Spinal cord (tissue), 10 donors: ENCODE results near the gene RGS9. TPM values are rescaled to one million over a fixed set of nuclear protein-coding genes. Genes with fewer than 3 reads are reported as not detected.

Experiments
- DNase-seq, 6 donors: peaks; one replicate each; pipeline versions ENCODE4 v3.0.0 to v3.0.0-alpha.2; 2013 to 2015; ENCODE audit warnings: low spot score in 6 of 6, low read depth in 4 of 6
- H3K27ac ChIP-seq: one replicate; pipeline ENCODE4 v1.5.1; 2013; ENCODE audit warnings: low read depth, low read length, control low read depth
- H3K27me3 ChIP-seq: one replicate; pipeline ENCODE4 v1.6.1; 2013; ENCODE audit warnings: low read length; ENCODE audit not compliant: control insufficient read depth, insufficient read depth
- H3K36me3 ChIP-seq: one replicate; pipeline ENCODE4 v1.6.1; 2013; ENCODE audit warnings: low read length; ENCODE audit not compliant: control insufficient read depth, insufficient read depth
- H3K4me1 ChIP-seq: one replicate; pipeline ENCODE4 v1.6.1; 2013; ENCODE audit warnings: low read length; ENCODE audit not compliant: control insufficient read depth, insufficient read depth
- H3K4me3 ChIP-seq: one replicate; pipeline ENCODE4 v1.5.1; 2013; ENCODE audit warnings: low read depth, low read length, control low read depth
- H3K9me3 ChIP-seq: one replicate; pipeline ENCODE4 v1.6.1; 2013; ENCODE audit warnings: low read length; ENCODE audit not compliant: control insufficient read depth, insufficient read depth
- WGBS: methylation state at CpG from one replicate; pipeline ENCODE4 v1.1.5; 2013; ENCODE audit warnings: missing lambda C conversion rate; ENCODE audit not compliant: insufficient coverage; 5-methylcytosine and 5-hydroxymethylcytosine counted together
- polyA plus RNA-seq, 2 donors: library from polyadenylated mRNA; unstranded; fragments of 120-200 nt; gene quantifications; one replicate each; pipeline ENCODE4 v1.2.1, GENCODE V29; 2013; ENCODE audit not compliant: insufficient read length in 2 of 2
- total RNA-seq, 2 donors: library from RNA; depleted of rRNA in 1 of 2; stranded (reverse); fragments of 120-200 nt in 1 of 2; fragments of >200 nt in 1 of 2; gene quantifications; one replicate each; pipeline versions ENCODE4 v1.2.3 to v1.2.4, GENCODE V29; 2013 to 2014
- donor health status: healthy.

RGS9 gene
- total and polyA plus RNA-seq, 4 donors, result 19.1 to 42.4 (median 37.2) TPM

DNA sequence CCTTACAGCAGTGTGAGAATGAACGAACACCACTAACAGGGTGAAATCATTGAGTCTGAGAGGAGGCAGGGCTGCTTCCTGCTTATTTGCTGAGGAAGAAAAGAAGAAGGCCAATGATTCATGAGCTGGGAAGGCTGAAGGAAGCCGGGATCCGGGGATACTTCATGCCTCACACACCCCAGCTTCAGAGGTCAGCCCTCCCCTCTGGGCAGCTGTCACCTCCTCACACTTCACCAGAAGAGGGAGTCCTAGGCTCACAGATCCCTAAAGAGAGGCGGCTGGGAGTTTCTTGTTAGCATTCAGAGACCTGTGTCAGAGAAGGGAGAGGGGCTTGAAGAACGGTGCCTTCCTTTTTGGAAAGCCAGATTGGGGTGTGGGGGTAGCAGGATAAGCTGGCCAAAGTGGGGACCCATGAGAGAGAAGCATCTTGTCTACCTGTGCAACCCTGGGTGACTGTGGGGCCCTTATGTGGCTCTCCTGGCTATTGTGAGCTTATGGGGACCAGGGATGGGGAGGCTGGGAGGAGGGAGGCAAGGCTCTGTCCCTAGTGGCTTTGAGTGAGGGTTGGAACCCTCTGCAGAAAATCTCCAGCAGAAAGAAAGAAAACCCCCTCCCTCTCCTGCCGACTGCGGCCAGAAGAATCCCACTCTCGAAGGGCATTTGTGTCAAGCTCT, 94.6 kb downstream of the RGS9 start:
- Histone ChIP-seq H3K4me1 (peaks cover 23% of the 10 kb centered on the region), H3K27ac (peak overlapping the region; percentile 11), H3K9me3 (no peaks in the 10 kb centered on the region), H3K4me3 (no peak overlapping the region), H3K36me3 (no peaks in the 10 kb centered on the region), H3K27me3 (no peaks in the 10 kb centered on the region)
- WGBS, result 59% methylated on average over 5 of the region's 8 CpGs
- DNase-seq, result peak in 3 of 6 donors; percentile 61 to 93 (median 90)

GRCh38 chr17:65235284-65235683, 98.1 kb downstream of the RGS9 start:
- Histone ChIP-seq H3K9me3 (no peaks in the 10 kb centered on the region), H3K4me1 (peaks cover 17% of the 10 kb centered on the region), H3K4me3 (no peak overlapping the region), H3K27ac (no peak overlapping the region), H3K27me3 (no peaks in the 10 kb centered on the region), H3K36me3 (no peaks in the 10 kb centered on the region)
- 100% methylated on average over 1 of the region's 2 CpGs for WGBS
- DNase-seq, result no peak

- H3K27me3 ChIP-seq, result no peaks in the 10 kb centered on the region
- no peaks in the 10 kb centered on the region for H3K9me3 ChIP-seq
- DNase-seq, result no peak
- H3K27ac ChIP-seq, result no peak overlapping the region
- no peaks in the 10 kb centered on the region for H3K36me3 ChIP-seq
- WGBS, result no CpG with 5 or more reads among the region's 1 CpG
- H3K4me3 ChIP-seq, result no peak overlapping the region
- H3K4me1 ChIP-seq, result peaks cover 17% of the 10 kb centered on the region
Observed at GRCh38 chr17:65236321-65236720, 99.2 kb downstream of the RGS9 start.

DNA sequence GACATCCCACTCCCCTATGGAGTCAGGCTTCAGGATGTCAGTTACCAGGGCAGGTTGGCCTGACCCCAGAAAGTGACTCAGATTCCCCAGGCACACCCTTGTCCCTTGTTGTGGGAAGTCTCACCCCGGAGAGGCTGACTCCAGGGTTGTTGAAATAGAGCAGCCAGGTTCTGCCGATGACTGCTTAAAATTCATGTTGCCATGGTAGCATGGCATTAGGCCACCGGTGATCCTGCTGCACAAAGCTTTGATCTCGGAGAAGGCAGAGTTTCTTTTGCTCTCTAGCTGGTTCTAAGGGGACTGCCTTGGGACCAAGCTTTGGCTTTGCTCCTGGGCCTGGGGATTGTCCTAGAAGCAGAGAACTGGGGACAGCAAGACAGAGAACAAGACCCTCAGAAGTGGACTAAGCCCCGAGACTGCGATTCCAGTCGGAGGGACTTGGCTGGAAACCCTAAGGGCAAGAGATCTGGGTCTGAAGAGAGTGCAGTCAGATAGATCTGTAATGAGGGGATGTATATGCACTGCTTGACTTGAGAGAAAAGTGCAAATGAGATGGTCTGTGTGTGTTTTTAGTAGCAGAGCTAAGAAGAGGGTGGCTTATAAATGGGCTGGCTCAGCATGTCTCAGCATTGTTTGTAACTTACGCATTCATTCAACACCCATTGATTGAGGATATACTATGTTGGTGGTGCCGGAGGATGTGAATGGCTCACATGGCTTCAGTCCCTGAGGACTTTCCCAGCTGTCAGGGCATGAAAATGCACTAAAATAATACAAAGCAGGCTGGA, 106.9 kb downstream of the RGS9 start:
- no peaks in the 10 kb centered on the region for H3K9me3 ChIP-seq
- peak; percentile 65 to 95 (median 77) for DNase-seq
- peak overlapping the region; percentile 68 for H3K27ac ChIP-seq
- 8% methylated on average over 7 of the region's 9 CpGs for WGBS
- H3K36me3 ChIP-seq, result no peaks in the 10 kb centered on the region
- H3K4me1 ChIP-seq, result peaks cover 21% of the 10 kb centered on the region
- no peak overlapping the region for H3K4me3 ChIP-seq
- no peaks in the 10 kb centered on the region for H3K27me3 ChIP-seq

DNA sequence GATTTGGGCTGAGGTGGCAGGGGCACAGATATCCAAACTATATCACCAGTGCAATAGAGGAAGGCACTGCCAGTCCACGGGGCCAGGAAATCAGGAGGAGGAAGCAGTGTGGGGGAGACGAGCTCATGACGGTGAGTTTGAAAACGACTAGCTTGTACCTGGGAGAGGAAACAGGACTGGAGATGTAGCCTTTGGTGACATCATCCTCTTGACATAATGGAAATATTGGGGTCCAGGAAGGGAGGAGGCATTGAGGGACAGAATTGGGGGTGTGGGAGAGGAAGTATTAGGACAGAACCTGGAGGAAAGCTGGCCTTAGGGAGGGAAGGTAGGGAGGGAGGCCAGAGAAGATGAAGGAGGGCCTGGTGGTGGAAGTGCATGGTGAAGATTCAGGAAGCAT, 109.1 kb downstream of the RGS9 start:
- Histone ChIP-seq H3K9me3 (no peaks in the 10 kb centered on the region), H3K27ac (no peak overlapping the region), H3K4me1 (peaks cover 21% of the 10 kb centered on the region), H3K27me3 (no peaks in the 10 kb centered on the region), H3K4me3 (no peak overlapping the region), H3K36me3 (no peaks in the 10 kb centered on the region)
- DNase-seq, result no peak
- WGBS, result 89% methylated on average over 4 of the region's 4 CpGs

GRCh38 chr17:65249774-65250173, 112.6 kb downstream of the RGS9 start:
- Histone ChIP-seq H3K27ac (no peak overlapping the region), H3K4me1 (peaks cover under 1% of the 10 kb centered on the region), H3K9me3 (no peaks in the 10 kb centered on the region), H3K27me3 (no peaks in the 10 kb centered on the region), H3K36me3 (no peaks in the 10 kb centered on the region), H3K4me3 (no peak overlapping the region)
- no CpG with 5 or more reads among the region's 2 CpGs for WGBS
- DNase-seq, result no peak

DNA sequence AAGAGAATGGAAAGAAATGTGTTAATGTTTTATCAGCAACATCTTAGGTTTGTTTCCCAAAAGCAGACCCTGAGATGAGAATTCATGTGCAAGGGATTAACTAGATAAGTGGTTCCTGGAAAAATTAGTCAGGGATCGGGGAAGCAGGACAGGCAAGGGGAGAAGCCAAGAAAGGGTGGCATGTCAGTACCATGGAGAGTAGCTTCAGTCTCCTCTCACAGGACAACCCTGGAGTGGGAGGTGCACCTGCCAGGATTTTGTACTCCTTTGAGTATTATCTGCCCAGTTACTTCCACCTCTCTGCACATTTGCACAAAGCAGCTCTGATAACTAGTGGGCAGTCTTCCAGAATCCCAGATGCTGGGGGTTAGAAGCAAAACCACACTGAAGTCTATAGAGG, 117.0 kb downstream of the RGS9 start:
- no peak overlapping the region for H3K27ac ChIP-seq
- no peak overlapping the region for H3K4me3 ChIP-seq
- no peaks in the 10 kb centered on the region for H3K9me3 ChIP-seq
- 100% methylated on average over 1 of the region's 1 CpG for WGBS
- no peaks in the 10 kb centered on the region for H3K27me3 ChIP-seq
- H3K36me3 ChIP-seq, result no peaks in the 10 kb centered on the region
- DNase-seq, result no peak
- no peaks in the 10 kb centered on the region for H3K4me1 ChIP-seq

DNA sequence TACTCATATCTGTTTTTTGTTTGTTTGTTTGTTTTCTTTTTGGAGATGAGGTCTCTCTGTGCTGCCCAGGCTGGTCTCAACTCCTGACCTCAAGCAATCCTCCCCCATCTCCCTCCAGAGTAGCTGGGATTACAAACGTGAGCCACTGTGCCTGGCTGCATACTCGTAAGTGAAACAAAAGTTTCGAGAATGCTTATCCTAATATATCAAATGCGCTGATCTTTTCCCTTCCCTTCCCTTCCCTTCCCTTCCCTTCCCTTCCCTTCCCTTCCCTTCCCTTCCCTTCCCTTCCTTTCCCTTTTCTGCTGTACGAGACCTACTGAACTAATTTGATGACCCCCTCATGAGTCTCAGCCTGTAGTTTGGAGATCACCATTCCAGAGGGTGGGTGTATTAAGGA, 122.1 kb downstream of the RGS9 start:
- H3K4me3 ChIP-seq, result no peak overlapping the region
- 81% methylated on average over 3 of the region's 5 CpGs for WGBS
- no peaks in the 10 kb centered on the region for H3K9me3 ChIP-seq
- no peaks in the 10 kb centered on the region for H3K36me3 ChIP-seq
- no peak for DNase-seq
- H3K27ac ChIP-seq, result no peak overlapping the region
- no peaks in the 10 kb centered on the region for H3K27me3 ChIP-seq
- peaks cover 6% of the 10 kb centered on the region for H3K4me1 ChIP-seq

DNA sequence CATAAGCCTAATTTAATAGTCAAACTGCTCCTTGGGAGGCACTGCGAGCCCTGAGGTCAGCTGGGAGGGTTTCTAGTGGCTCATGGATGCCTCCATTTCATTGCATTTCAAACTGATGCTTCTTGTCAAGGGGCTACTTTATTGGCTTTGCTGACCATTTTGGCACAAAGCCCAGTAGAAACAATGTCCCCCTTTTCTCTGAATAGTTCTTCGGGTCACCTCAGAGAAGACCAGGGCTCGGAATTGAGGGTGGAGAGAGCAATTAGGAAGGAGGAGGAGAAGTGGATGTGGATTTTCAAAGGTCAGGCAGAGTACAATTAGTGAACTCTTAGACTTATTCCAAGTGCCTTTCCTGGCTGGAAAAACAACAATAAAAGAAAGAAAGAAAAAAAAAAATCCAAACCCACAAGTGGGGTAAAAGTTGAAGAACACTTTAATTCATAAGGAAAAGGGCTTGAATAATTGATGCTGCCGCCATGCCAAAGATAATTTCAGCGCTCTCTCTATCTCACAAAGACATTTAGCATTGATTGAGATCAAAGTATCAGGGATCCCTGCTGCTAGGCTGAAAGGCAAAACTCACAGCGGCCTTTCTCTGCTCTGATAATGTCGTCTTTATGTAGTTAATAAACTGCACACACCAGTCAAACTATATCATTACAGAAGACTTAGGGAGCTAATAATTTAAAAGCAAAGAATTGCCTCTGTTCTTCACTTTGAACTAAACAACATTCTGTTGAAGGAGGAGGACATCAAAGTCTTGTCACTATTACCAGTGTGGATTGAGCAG, 122.7 kb downstream of the RGS9 start:
- no peak overlapping the region for H3K4me3 ChIP-seq
- peak overlapping the region; percentile 42 for H3K27ac ChIP-seq
- no peaks in the 10 kb centered on the region for H3K9me3 ChIP-seq
- H3K27me3 ChIP-seq, result no peaks in the 10 kb centered on the region
- 14% methylated on average over 1 of the region's 7 CpGs for WGBS
- H3K36me3 ChIP-seq, result no peaks in the 10 kb centered on the region
- peaks cover 6% of the 10 kb centered on the region for H3K4me1 ChIP-seq
- DNase-seq, result peak in 2 of 6 donors; percentile 58 to 65
